CD4-positive, alpha-beta T cell treated with Interleukin-17A for 4 hours (primary cell): ENCODE data around the gene ADAMTS14.
A peak's percentile ranks its signal among the peaks of the same experiment; 100 is the strongest.
"Not testable (repeated sequence)": the region's sequence is repeated elsewhere in the genome, so short reads cannot be mapped to it uniquely, and the experiment has no call there.

Experiments used
- DNase-seq: peaks from one replicate; pipeline ENCODE4 v3.0.0-alpha.2; 2020; ENCODE audit warnings: mixed read lengths

Gene ADAMTS14

GRCh38 chr10:70672165-70673042 lies at the start of gene ADAMTS14:
ADAMTS14 (plus strand) TSS chr10:70672506; CDS start chr10:70672803, 297 bp downstream.
- no peak for DNase-seq

- DNase-seq: no peak
Observed at GRCh38 chr10:70622541-70622940, 49.8 kb upstream of the ADAMTS14 start.

GRCh38 chr10:70622981-70623844 lies 49.1 kb upstream of the ADAMTS14 start:
- DNase-seq: no peak

GRCh38 chr10:70626056-70626455 lies 46.2 kb upstream of the ADAMTS14 start:
- no peak for DNase-seq

GRCh38 chr10:70629338-70629737 lies 43.0 kb upstream of the ADAMTS14 start:
- DNase-seq: no peak

GRCh38 chr10:70631735-70632134 lies 40.6 kb upstream of the ADAMTS14 start:
- not testable (repeated sequence) for DNase-seq

- DNase-seq: no peak
Observed at GRCh38 chr10:70634011-70634410, 38.3 kb upstream of the ADAMTS14 start.

GRCh38 chr10:70634515-70634914 lies 37.8 kb upstream of the ADAMTS14 start:
- not testable (repeated sequence) for DNase-seq

- not testable (repeated sequence) for DNase-seq
Observed at GRCh38 chr10:70639640-70640383, 32.5 kb upstream of the ADAMTS14 start.

GRCh38 chr10:70643272-70643671 lies 29.0 kb upstream of the ADAMTS14 start:
- DNase-seq: not testable (repeated sequence)

- DNase-seq: not testable (repeated sequence)
Observed at GRCh38 chr10:70644959-70645358, 27.3 kb upstream of the ADAMTS14 start.

- DNase-seq: no peak
Observed at GRCh38 chr10:70647086-70647485, 25.2 kb upstream of the ADAMTS14 start.

- DNase-seq: no peak
Observed at GRCh38 chr10:70648427-70648826, 23.9 kb upstream of the ADAMTS14 start.

GRCh38 chr10:70649526-70649925 lies 22.8 kb upstream of the ADAMTS14 start:
- no peak for DNase-seq

- DNase-seq: no peak
Observed at GRCh38 chr10:70650104-70650503, 22.2 kb upstream of the ADAMTS14 start.

- no peak for DNase-seq
Observed at GRCh38 chr10:70650718-70651117, 21.6 kb upstream of the ADAMTS14 start.

- no peak for DNase-seq
Observed at GRCh38 chr10:70651661-70652060, 20.6 kb upstream of the ADAMTS14 start.

- DNase-seq: no peak
Observed at GRCh38 chr10:70652761-70653657, 19.3 kb upstream of the ADAMTS14 start.

- DNase-seq: no peak
Observed at GRCh38 chr10:70655316-70655715, 17.0 kb upstream of the ADAMTS14 start.

- DNase-seq: peak; percentile 15
Observed at GRCh38 chr10:70656489-70656888, 15.8 kb upstream of the ADAMTS14 start.

GRCh38 chr10:70657041-70657440 lies 15.3 kb upstream of the ADAMTS14 start:
- DNase-seq: no peak
